ENCODE data around the gene FAM149A.

The FAM149A gene

DNA sequence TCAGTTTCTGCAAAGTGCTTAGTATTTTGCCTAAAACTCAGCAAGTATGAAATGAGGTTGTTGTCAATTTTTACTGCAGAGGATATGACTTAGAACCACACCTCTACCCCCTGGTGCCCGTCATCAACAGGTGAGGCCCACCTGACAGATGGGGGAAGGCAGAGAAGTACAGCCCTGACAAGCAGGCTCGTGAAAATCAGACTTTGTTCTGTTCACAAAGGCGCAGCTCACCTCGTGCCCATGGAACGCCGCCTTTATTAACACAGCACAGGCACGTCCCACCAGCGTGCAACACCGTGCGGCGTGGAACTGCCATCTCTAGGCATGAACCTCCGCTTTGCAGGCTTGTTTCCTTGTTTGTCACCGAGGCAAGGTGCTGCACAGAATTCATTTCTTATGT, 100.2 kb downstream of the FAM149A start:
- no peak for DNase-seq

DNA sequence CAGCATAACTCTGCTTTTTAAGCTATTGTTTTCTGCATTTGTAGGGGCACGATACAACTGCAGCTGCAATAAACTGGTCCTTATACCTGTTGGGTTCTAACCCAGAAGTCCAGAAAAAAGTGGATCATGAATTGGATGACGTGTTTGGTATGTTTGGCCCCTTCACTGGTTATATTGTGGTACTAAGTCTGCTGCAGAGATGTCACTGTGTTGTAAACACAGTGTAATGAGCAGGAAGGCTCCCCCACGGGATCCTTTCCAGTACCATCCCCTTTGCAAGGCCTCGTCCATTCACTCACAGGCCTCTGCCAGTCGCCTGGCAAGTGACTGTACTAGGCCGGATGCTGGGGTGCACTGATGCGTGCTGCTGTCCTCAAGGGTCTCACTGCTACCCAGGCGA, 100.7 kb downstream of the FAM149A start:
- DNase-seq = no peak

DNA sequence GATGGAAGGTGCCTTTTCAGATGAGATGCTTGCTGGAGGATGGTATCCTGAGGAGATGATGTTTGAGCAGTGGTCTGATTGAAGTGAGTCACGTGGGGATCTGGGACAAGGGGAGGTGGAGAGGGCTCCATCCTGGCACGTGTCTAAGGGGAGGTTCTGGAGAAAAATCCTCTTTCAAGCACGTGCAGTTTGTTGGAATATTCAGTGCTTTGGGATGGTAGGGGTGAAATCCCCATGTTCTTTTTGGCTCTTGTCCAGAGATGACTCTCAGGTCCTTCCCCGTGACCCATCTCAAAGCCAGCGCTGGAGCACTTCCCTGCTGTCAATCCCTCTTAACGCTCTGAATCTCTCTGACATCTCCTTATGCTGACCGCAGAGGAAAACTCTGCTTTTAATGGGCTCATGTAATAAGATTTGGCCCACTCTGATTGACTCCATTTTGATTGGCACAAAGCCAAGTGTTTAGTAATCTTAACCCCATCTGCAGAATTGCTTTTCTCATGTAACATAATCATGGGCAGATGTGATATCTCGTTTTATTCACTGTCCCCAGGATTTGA, 112.0 kb downstream of the FAM149A start:
- DNase-seq = peak; percentile 1

DNA sequence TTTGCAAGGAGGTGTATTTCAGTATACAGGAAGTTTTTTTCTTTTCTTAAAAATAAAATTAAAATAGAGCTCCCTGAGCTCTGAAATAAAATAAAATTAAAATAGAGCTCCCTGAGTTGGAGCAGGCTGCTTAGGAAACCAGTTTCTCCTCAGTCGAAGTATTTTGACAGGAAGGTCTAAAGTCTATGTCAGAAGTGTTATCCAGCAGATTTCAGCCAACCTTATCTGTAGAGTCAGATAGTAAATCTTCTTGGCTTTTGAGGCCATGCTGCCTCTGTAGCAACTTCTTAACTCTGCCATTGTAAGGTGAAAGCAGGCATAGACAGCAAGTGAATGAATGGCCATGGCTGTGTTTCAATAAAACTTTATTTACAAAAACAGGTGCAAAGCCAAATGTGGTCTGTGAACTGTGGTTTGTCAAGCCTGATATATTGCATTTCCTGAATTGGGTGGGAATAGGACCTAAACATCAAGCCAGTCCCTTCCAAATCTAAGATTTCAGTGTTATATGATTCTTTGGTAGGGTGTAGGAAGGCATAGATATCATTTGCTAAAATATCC, 113.3 kb downstream of the FAM149A start:
- no peak for DNase-seq

DNA sequence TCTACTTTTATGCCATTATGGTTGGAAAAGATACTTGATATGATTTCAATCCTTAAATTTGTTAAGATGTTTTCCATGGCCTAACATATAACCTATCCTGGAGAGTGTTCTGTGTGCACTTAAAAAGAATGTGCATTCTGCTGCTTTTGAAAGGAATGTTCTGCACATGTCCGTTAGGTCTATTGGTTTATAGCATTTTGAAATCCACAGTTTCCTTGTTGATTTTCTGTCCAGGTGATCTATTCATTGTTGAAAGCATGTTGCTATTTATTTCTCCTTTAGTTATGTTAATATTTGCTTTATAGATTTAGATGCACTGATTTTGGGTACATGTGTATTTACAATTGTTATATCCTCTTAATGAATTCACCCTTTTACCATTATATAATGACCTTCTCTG, 117.1 kb downstream of the FAM149A start:
- DNase-seq = no peak

Measured in NCI-H510A (cell line).